HFF-Myc (cell line): ENCODE measurements around the gene MYLK.

Experiments
- DNase-seq: peaks from one replicate; pipeline ENCODE4 v3.0.0-alpha.2; 2011; ENCODE audit warnings: low read depth; ENCODE audit errors: extremely low read depth
- H3K4me3 ChIP-seq: replicated peaks from 2 replicates; pipeline ENCODE4 v1.5.1; 2011; ENCODE audit warnings: low read depth, mild to moderate bottlenecking, control low read depth, low read length
- TF ChIP-seq, protein P1 (sequence below): IDR thresholded peaks from 2 replicates; pipeline ENCODE4 v1.5.1; 2012; ENCODE audit warnings: mild to moderate bottlenecking, low read depth, low read length, control low read depth; ENCODE audit errors: missing control alignments

Gene MYLK

DNA sequence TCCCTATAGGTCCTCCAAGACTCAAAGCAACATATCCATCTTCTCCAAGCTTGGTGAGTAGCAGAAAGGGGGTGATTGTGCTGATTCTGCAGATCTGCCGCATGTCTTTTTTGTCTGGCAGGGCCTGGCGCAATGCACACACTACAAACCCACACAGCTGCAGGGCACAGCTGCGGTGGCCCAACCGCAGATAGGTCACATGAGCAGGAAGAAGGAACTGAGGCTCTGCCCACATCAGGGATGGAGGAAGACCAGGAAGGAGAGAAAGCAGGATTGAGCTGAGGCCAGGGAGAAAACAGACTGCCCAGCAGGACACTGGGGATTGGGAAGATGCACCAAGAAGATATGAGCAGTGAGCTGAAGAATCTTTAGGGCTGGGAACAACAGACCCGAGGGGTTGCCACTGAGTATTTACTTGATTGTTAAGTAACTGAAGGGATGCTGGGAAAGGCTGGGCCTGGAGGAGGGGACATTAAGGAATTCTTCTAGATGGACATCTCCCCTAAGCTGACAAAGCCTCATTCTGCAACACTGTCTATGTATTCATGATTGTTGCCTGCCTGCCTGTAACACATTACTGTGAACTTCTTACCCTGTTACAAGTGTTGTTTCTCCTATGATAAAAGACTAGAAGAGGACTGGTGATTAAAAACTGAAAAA is 126.7 kb downstream of the MYLK start:
- no peak overlapping the region for H3K4me3 ChIP-seq
- TF ChIP-seq, protein P1, sequence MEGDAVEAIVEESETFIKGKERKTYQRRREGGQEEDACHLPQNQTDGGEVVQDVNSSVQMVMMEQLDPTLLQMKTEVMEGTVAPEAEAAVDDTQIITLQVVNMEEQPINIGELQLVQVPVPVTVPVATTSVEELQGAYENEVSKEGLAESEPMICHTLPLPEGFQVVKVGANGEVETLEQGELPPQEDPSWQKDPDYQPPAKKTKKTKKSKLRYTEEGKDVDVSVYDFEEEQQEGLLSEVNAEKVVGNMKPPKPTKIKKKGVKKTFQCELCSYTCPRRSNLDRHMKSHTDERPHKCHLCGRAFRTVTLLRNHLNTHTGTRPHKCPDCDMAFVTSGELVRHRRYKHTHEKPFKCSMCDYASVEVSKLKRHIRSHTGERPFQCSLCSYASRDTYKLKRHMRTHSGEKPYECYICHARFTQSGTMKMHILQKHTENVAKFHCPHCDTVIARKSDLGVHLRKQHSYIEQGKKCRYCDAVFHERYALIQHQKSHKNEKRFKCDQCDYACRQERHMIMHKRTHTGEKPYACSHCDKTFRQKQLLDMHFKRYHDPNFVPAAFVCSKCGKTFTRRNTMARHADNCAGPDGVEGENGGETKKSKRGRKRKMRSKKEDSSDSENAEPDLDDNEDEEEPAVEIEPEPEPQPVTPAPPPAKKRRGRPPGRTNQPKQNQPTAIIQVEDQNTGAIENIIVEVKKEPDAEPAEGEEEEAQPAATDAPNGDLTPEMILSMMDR = no peak
- no peak for DNase-seq

DNA sequence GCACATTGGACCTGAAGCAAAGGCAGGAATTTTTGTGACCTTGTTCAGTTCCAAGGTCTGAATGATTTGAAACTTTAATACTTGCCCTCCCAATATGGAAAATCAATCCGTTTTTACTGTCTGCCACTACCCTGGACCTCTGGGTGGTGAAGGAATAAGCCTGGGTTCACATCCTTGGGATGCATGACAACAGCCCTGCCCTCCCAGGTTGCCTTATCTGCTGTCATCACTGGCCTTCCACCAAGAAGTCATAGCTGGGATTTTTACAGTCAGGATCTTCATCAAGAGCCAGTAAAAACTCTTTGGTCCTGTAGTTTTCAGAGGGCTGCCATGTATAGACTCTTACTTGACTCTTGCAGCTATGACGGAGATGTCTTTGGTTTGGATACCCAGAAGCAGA is 128.6 kb downstream of the MYLK start:
- TF ChIP-seq, protein P1 = no peak
- no peak overlapping the region for H3K4me3 ChIP-seq
- no peak for DNase-seq

GRCh38 chr3:123755085-123755484 is 129.0 kb downstream of the MYLK start:
- DNase-seq = no peak
- no peak overlapping the region for H3K4me3 ChIP-seq
- TF ChIP-seq, protein P1 = no peak

GRCh38 chr3:123753286-123753685 is 130.8 kb downstream of the MYLK start:
- TF ChIP-seq, protein P1 = no peak
- H3K4me3 ChIP-seq = no peak overlapping the region
- no peak for DNase-seq

DNA sequence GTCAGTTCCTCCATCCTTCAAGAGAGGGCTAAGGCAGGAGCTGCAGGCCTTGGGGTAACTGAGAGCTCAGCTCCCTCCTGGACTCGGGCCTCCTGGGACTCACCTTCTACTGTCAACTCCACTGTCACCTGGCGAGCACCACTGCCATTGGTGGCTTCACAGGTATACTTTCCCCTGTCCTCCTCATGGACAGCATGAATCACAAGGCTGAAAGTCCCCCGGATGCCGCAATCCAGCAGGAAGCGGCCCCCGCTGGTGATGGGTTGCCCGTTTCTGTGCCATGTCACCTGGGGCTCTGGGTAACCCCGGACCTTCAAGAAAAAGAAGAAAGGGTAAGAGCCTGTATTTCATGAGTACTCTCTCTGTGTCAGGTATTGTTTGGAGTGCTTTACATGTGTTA is 131.9 kb downstream of the MYLK start:
- TF ChIP-seq, protein P1 = no peak
- H3K4me3 ChIP-seq = no peak overlapping the region
- DNase-seq = no peak

GRCh38 chr3:123751433-123751832 is 132.7 kb downstream of the MYLK start:
- H3K4me3 ChIP-seq = no peak overlapping the region
- TF ChIP-seq, protein P1 = no peak
- DNase-seq = no peak
